Gastroesophageal sphincter (tissue), 4 donors: Measurements from ENCODE around the gene SEMA3A. TPM values are rescaled to one million over a fixed set of nuclear protein-coding genes. Genes with fewer than 3 reads are reported as not detected.
"Not testable (repeated sequence)": the region's sequence is repeated elsewhere in the genome, so short reads cannot be mapped to it uniquely, and the experiment has no call there.

Source experiments
- ATAC-seq: fragments of 150-250 bp; one replicate; pipeline ENCODE4 v1.9.1; 2016; ENCODE audit warnings: mild to moderate bottlenecking, moderate library complexity
- H3K27ac ChIP-seq, 4 donors: fragments of 200-600 bp; sonication (generic) in 3 of 4; 1 replicate in 3 of 4; 2 replicates in 1 of 4; pipeline ENCODE4 v1.5.1; 2016 to 2019
- H3K27me3 ChIP-seq: fragments of 200-600 bp; sonication (generic); one replicate; pipeline ENCODE4 v1.5.1; 2019
- H3K36me3 ChIP-seq, 2 donors: fragments of 200-600 bp; sonication (generic); one replicate each; pipeline ENCODE4 v1.5.1; 2019; ENCODE audit warnings: control low read depth in 1 of 2
- H3K4me1 ChIP-seq, 3 donors: fragments of 200-600 bp; sonication (generic); 1 replicate in 2 of 3; 2 replicates in 1 of 3; pipeline ENCODE4 v1.5.1; 2016 to 2019; ENCODE audit warnings: control low read depth in 2 of 3
- H3K4me3 ChIP-seq, 2 donors: fragments of 200-600 bp; sonication (generic); one replicate each; pipeline ENCODE4 v1.5.1; 2019; ENCODE audit warnings: mild to moderate bottlenecking in 1 of 2, moderate library complexity in 1 of 2
- H3K9me3 ChIP-seq, 3 donors: fragments of 200-600 bp; sonication (generic); one replicate each; pipeline ENCODE4 v1.5.1; 2017 to 2019; ENCODE audit warnings: control low read depth in 2 of 3
- EP300 ChIP-seq: sonication (generic); formaldehyde crosslinking; IDR thresholded peaks from one replicate; pipeline ENCODE4 v1.6.1; 2017; ENCODE audit warnings: antibody characterized with exemption, mild to moderate bottlenecking
- POLR2A ChIP-seq, 2 donors: fragments of 450-650 bp; IDR thresholded peaks; one replicate each; pipeline ENCODE4 v1.6.1; 2017; ENCODE audit warnings: antibody characterized with exemption in 2 of 2, mild to moderate bottlenecking in 2 of 2, moderate library complexity in 1 of 2
- POLR2AphosphoS5 ChIP-seq: sonication (generic); formaldehyde crosslinking; IDR thresholded peaks from one replicate; pipeline ENCODE4 v1.6.1; 2017; ENCODE audit warnings: antibody characterized with exemption
- WGBS, 2 donors: methylation state at CpG; one replicate each; pipeline ENCODE4 v1.1.5; 2018; ENCODE audit warnings: low coverage in 1 of 2; 5-methylcytosine and 5-hydroxymethylcytosine counted together
- total RNA-seq, 4 donors: library from RNA; depleted of rRNA; stranded (reverse); fragments of >200 nt; gene quantifications; one replicate each; pipeline ENCODE4 v1.1.0, GENCODE V29; 2016
- TF ChIP-seq, protein P1 (sequence below), 4 experiments: fragments of 200-600 bp in 2 of 4; fragments of 450-650 bp in 2 of 4; sonication (generic) in 1 of 4; IDR thresholded peaks; one replicate each; pipeline ENCODE4 v1.5.1; 2017 to 2019; ENCODE audit warnings: antibody characterized with exemption in 4 of 4, mild to moderate bottlenecking in 2 of 4, moderate library complexity in 2 of 4

Gene SEMA3A
- total RNA-seq, 4 donors from 2014 or later, result 24.6 to 61.6 (median 33.0) TPM

DNA sequence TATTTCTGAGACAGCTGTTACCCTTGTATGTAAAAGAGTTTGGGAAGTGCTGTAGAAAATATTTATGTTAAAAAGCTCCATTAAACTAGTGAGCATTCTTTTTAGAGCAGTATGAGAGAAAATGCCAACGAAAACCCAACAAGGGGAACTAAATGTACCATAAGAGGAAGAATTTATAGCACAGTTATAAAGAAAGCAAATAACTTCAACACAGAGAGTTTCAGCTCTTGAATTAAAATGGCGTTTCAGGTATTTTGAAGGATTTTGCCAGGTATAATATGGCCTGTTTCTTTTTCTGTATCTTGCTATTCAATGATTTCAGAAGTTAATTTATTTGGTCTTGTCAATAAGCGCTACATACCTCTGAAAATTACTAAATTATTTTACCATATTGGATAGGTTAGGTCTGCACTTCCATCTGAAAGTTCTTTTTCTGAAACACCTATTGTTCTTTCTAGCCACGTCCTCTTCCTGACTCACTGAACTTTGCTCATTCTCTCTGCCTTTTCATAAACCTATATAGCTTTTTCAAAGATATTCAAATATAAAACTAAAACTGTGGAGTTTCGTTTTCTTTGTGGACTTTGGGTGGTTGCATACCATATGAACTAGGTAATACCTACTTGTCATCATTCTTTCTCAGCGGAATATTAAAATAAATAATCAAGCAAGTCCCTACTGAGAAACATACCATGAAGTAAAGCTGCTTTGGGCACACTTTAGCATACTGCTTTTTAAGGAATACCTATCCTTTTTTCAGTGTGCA lies 136.1 kb downstream of the SEMA3A start:
- no peak for ATAC-seq
- Histone ChIP-seq H3K27ac (no peak overlapping the region), H3K27me3 (no peaks in the 10 kb centered on the region), H3K4me1 (peaks cover 0 to 16% (median 0%) of the 10 kb centered on the region in 3 donors), H3K9me3 (no peaks in the 10 kb centered on the region), H3K36me3 (no peaks in the 10 kb centered on the region), H3K4me3 (no peak overlapping the region)
- 71 to 72% methylated on average over 6 of the region's 6 CpGs for WGBS, 2 donors
- TF ChIP-seq EP300, result no peak
- TF ChIP-seq, protein P1, sequence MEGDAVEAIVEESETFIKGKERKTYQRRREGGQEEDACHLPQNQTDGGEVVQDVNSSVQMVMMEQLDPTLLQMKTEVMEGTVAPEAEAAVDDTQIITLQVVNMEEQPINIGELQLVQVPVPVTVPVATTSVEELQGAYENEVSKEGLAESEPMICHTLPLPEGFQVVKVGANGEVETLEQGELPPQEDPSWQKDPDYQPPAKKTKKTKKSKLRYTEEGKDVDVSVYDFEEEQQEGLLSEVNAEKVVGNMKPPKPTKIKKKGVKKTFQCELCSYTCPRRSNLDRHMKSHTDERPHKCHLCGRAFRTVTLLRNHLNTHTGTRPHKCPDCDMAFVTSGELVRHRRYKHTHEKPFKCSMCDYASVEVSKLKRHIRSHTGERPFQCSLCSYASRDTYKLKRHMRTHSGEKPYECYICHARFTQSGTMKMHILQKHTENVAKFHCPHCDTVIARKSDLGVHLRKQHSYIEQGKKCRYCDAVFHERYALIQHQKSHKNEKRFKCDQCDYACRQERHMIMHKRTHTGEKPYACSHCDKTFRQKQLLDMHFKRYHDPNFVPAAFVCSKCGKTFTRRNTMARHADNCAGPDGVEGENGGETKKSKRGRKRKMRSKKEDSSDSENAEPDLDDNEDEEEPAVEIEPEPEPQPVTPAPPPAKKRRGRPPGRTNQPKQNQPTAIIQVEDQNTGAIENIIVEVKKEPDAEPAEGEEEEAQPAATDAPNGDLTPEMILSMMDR (IDR thresholded peaks at IDR 0.05), result no peak
- no peak for TF ChIP-seq POLR2A (IDR thresholded peaks at IDR 0.05)
- no peak for TF ChIP-seq POLR2AphosphoS5

DNA sequence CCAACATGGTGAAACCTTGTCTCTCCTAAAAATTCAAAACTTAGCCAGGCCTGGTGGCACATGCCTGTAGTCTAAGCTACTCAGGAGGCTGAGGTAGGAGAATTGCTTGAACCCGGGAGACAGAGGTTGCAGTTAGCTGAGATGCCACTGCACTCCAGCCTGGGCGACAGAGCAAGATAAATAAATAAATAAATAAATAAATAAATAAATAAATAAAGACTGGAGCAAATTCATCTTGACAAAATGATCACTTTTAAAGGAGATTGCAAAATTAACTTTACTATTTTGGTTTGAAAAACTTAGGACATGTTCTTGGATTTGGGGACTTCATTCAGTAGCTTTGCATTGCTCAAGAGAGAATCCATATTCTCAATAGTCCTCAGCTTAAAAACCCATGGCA lies 137.0 kb downstream of the SEMA3A start:
- no peak for TF ChIP-seq POLR2AphosphoS5
- H3K4me1 ChIP-seq, result peaks cover 0 to 16% (median 0%) of the 10 kb centered on the region in 3 donors
- no peaks in the 10 kb centered on the region for H3K9me3 ChIP-seq
- H3K27ac ChIP-seq, result no peak overlapping the region
- no peaks in the 10 kb centered on the region for H3K27me3 ChIP-seq
- WGBS, 2 donors, result 92 to 100% methylated on average over 2 of the region's 2 CpGs
- ATAC-seq, result no peak
- H3K4me3 ChIP-seq, result no peak overlapping the region
- no peaks in the 10 kb centered on the region for H3K36me3 ChIP-seq

DNA sequence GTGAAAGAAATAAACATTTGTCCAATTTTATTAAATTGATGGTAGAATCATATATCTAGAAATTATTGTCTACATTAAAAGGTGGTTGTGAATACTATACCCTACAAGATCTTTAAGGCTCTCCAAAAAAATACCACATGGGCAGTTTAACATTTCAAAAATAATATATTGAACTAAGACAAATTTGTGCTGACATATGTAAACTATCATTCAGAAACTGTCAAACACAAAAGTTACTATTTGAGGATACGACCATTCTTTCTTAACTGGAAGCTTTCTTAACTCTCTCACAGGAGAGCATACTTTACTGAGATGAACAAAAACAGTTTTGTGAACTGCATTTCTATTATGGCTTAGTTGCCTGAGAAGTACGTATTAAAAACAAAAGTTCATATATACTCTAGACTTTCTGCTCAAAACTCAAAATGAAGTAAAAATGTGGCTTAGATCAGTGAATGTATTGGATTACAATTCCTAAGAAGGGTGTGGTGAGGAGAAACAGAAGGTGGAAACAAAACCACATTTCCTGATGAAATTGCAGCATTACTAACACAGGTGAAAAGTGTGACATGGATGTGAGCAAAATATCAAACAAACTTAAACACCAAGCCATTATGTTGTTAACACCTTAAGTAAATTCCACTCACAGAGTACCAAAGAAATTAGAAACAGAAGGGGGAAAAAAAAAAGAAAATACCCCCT lies 138.5 kb downstream of the SEMA3A start:
- WGBS, 2 donors, result 38 to 86% methylated on average over 2 of the region's 2 CpGs
- Histone ChIP-seq H3K36me3 (no peaks in the 10 kb centered on the region), H3K4me3 (no peak overlapping the region), H3K9me3 (no peaks in the 10 kb centered on the region), H3K27me3 (no peaks in the 10 kb centered on the region), H3K4me1 (peaks cover 0 to 13% (median 0%) of the 10 kb centered on the region in 3 donors), H3K27ac (no peak overlapping the region)
- no peak for ATAC-seq
- TF ChIP-seq POLR2A (IDR thresholded peaks at IDR 0.05), result no peak
- TF ChIP-seq, protein P1 (IDR thresholded peaks at IDR 0.05), result no peak
- TF ChIP-seq EP300, result no peak
- no peak for TF ChIP-seq POLR2AphosphoS5

DNA sequence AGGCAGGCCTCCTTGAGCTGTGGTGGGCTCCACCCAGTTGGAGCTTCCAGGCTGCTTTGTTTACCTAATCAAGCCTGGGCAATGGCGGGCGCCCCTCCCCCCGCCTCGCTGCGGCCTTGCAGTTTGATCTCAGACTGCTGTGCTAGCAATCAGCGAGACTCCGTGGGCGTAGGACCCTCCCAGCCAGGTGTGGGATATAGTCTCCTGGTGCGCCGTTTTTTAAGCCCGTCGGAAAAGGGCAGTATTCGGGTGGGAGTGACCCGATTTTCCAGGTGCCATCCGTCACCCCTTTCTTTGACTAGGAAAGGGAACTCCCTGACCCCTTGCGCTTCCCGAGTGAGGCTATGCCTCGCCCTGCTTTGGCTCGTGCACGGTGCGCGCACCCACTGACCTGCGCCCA lies 139.4 kb downstream of the SEMA3A start:
- not testable (repeated sequence) for H3K36me3 ChIP-seq, H3K4me1 ChIP-seq, H3K27ac ChIP-seq, H3K9me3 ChIP-seq, H3K4me3 ChIP-seq, ATAC-seq, H3K27me3 ChIP-seq
- 72% methylated on average over 8 of the region's 23 CpGs; no CpG with 5 or more reads in 1 of the 2 donors for WGBS, 2 donors

DNA sequence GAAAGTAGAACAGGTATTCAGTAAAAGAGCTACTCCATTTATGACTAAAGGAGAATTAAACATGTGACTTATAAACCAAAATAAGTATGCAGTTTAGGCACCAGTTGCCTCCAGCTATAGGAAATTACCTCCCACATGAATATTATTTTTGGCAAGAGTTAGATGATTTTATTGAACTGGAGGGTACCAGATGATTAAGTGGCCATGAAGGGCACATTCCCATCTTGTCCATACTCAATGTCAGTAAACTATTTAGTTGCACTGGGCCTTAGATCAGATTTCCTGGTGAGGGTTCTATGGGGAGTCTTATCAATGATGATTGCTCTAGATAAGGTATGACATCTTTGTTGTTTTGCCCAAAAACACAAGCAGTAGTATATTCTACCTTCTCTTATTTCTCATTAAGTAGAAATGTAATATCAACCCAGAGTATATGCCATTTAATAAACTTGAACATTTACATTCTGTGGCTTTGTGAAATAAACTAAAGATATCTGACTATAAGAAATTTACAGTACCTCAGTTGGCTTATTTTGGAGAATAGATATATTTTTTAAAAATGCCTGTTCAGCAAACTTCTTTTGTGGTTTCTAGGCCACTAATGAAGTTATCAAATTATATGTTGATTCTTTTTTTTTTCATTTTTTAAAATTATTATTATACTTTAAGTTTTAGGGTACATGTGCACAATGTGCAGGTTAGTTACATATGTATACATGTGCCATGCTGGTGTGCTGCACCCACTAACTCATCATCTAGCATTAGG lies 145.3 kb downstream of the SEMA3A start:
- ATAC-seq, result no peak
- Histone ChIP-seq H3K36me3 (no peaks in the 10 kb centered on the region), H3K9me3 (no peaks in the 10 kb centered on the region), H3K4me1 (peaks cover 0 to 1% (median 0%) of the 10 kb centered on the region in 3 donors), H3K27me3 (no peaks in the 10 kb centered on the region), H3K27ac (no peak overlapping the region), H3K4me3 (no peak overlapping the region)
- TF ChIP-seq POLR2A (IDR thresholded peaks at IDR 0.05), result no peak
- TF ChIP-seq, protein P1 (IDR thresholded peaks at IDR 0.05), result no peak
- no peak for TF ChIP-seq EP300
- TF ChIP-seq POLR2AphosphoS5, result no peak
